T-helper 2 cell treated with Interferon-gamma antibody and Interleukin-4, amounts not matched to agents 5 μg/mL and 100 μg/mL, for 36 hours (primary cell): ENCODE data around the gene CCDC159.
A peak's percentile ranks its signal among the peaks of the same experiment; 100 is the strongest.
"Not testable (repeated sequence)": the region's sequence is repeated elsewhere in the genome, so short reads cannot be mapped to it uniquely, and the experiment has no call there.

Experiments
- DNase-seq: peaks from one replicate; pipeline ENCODE4 v3.0.0; 2021; ENCODE audit warnings: low spot score
- H3K27ac Mint-ChIP-seq: one replicate; pipeline ENCODE4 v1.8.0; 2021; ENCODE audit warnings: mild to moderate bottlenecking, mixed read lengths
- H3K27me3 Mint-ChIP-seq: one replicate; pipeline ENCODE4 v1.8.0; 2021; ENCODE audit warnings: low read depth, mixed read lengths
- H3K36me3 Mint-ChIP-seq: one replicate; pipeline ENCODE4 v1.8.0; 2021; ENCODE audit warnings: low read depth, mixed read lengths
- H3K4me1 Mint-ChIP-seq: one replicate; pipeline ENCODE4 v1.8.0; 2021; ENCODE audit warnings: low read depth, mixed read lengths
- H3K4me3 Mint-ChIP-seq: one replicate; pipeline ENCODE4 v1.8.0; 2022; ENCODE audit warnings: mild to moderate bottlenecking, moderate library complexity, mixed read lengths
- H3K9me3 Mint-ChIP-seq: one replicate; pipeline ENCODE4 v1.8.0; 2021; ENCODE audit warnings: mixed read lengths

The CCDC159 gene

GRCh38 chr19:11346104-11346940 is at the start of gene CCDC159, which contains the start of gene TMEM205:
Gene CCDC159, plus strand, starts transcription at chr19:11346519. Its CDS starts 88 bp downstream, at chr19:11346607.
Gene TMEM205, minus strand, starts transcription at chr19:11346268. Its CDS starts 649 bp downstream, at chr19:11345619.
- peak; percentile 98 for DNase-seq
- Mint-ChIP-seq H3K4me3 (peak within 1 kb of the TSS; percentile 96), H3K27me3 (no peaks in the 10 kb centered on the region), H3K4me1 (peaks cover 17% of the 10 kb centered on the region), H3K9me3 (peaks cover 10% of the 10 kb centered on the region), H3K36me3 (peaks cover 9% of the 10 kb centered on the region), H3K27ac (peak within 1 kb of the TSS; percentile 97)

DNA sequence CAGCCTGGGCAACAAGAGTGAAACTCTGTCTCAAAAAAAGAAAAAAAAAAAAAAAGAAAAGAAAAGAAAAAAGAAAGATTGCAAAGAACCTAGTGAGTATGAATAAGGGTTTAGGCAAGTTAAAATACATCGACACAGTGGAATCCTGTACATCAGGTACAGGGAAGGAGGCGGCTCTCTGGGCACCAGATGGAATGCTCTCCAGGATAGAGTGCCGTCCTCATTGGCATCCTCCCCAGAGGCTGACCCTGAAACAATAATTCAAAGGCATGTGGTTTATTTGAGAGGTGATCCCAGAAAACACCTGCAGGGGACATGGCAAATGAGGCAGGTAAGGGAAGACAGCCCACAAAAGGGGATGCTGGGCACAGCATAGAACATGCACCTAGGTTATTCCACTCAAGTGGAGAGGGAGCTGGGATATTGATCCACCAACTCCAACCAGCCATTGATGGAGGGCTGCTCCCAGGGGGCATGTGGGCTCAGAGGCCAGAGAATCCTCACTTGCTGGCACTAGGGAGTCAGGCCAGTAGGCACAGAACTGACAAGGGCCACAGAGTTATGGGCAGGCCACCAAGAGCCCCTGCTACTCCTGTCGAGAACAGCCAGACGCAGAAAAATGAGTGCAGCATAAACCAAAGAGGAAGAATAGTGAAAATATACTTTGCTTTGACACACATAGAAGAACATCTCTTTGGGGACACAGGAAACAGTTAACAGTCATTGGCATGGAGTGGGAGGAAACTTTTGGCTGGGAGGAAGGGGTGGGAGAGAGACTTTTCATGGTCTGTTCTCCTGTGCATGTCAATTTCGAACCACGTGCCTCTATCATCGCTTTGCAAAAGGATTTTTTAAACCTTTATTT is 46.1 kb upstream of the CCDC159 start:
- Mint-ChIP-seq H3K27me3 (peaks cover 17% of the 10 kb centered on the region), H3K4me1 (no peaks in the 10 kb centered on the region), H3K4me3 (no peak overlapping the region), H3K36me3 (no peaks in the 10 kb centered on the region), H3K9me3 (no peaks in the 10 kb centered on the region), H3K27ac (no peak overlapping the region)
- DNase-seq, result no peak

GRCh38 chr19:11300811-11301120 is 45.6 kb upstream of the CCDC159 start:
- H3K4me3 Mint-ChIP-seq, result no peak overlapping the region
- DNase-seq, result no peak
- peaks cover 19% of the 10 kb centered on the region for H3K27me3 Mint-ChIP-seq
- no peaks in the 10 kb centered on the region for H3K4me1 Mint-ChIP-seq
- no peak overlapping the region for H3K27ac Mint-ChIP-seq
- no peaks in the 10 kb centered on the region for H3K9me3 Mint-ChIP-seq
- no peaks in the 10 kb centered on the region for H3K36me3 Mint-ChIP-seq

DNA sequence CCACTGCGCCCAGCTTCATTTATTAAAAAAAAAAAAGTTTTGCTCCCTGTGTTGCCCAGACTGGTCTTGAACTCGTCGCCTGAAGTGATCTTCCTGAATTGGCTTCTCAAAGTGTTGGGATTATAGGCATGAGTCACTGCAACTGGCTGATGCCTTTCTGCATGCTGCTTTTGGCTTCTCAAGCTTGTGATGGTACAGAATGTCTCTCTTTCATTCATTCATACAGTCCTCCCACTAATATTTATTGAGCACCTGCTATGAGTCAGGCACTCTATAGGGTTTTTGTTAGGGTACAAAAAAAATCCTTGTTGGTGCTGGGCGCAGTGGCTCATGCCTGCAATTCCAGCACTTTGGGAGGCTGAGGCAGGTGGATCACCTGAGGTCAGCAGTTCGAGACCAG is 41.4 kb upstream of the CCDC159 start:
- Mint-ChIP-seq H3K27ac (no peak overlapping the region), H3K36me3 (no peaks in the 10 kb centered on the region), H3K27me3 (peaks cover 15% of the 10 kb centered on the region), H3K4me3 (no peak overlapping the region), H3K4me1 (no peaks in the 10 kb centered on the region), H3K9me3 (no peaks in the 10 kb centered on the region)
- DNase-seq, result no peak

GRCh38 chr19:11306337-11306736 is 40.0 kb upstream of the CCDC159 start:
- no peak for DNase-seq
- H3K36me3 Mint-ChIP-seq, result no peaks in the 10 kb centered on the region
- no peak overlapping the region for H3K27ac Mint-ChIP-seq
- H3K4me1 Mint-ChIP-seq, result no peaks in the 10 kb centered on the region
- no peaks in the 10 kb centered on the region for H3K9me3 Mint-ChIP-seq
- peaks cover 11% of the 10 kb centered on the region for H3K27me3 Mint-ChIP-seq
- H3K4me3 Mint-ChIP-seq, result no peak overlapping the region

GRCh38 chr19:11320278-11320995 is 25.9 kb upstream of the CCDC159 start:
- not testable (repeated sequence) for H3K9me3 Mint-ChIP-seq, H3K36me3 Mint-ChIP-seq, H3K27ac Mint-ChIP-seq, DNase-seq, H3K27me3 Mint-ChIP-seq, H3K4me3 Mint-ChIP-seq
- peaks cover 29% of the 10 kb centered on the region for H3K4me1 Mint-ChIP-seq

DNA sequence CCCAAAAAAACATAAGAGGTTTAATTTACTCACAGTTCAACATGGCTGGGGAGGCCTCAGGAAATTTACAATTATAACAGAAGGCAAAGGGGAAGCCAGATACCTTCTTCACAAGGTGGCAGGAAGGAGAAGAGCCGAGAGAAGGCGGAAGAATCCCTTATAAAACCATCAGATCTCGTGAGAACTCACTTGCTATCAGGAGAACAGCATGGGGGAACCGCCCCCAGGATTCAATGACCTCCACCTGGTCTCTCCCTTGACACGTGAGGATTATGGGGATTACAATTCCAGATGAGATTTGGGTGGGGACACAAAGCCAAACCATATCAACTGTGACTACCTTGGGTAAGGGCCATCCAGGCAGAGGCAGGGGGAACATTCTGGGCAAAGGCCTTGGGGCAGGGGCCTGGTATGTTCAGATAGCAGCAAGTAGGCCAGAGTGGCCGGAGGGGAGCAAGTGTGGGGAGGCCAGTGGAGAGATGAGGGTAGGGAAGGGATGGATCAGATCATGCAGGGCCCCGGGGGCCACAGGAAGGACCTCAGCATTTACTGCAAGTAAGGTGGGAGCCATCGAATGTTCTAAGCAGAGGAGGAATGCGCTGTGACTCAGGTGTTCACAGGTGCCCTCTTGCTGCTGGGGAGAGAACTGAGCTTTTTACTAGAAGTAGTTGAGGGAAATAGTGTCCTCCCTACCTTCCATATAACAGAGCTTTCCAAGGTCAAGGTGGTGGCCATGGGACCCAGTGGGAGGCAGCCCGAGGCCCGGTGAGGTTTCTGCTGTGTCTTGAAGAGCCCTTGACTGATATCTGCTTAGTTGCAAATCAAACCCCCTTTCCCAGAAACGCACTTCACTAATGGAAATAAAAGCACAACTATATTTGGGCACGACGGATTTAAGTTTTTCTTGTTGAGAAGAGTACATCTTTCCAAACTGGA is 24.9 kb upstream of the CCDC159 start:
- Mint-ChIP-seq H3K4me3 (no peak overlapping the region), H3K27ac (no peak overlapping the region), H3K9me3 (no peaks in the 10 kb centered on the region), H3K4me1 (peaks cover 29% of the 10 kb centered on the region), H3K27me3 (peaks cover 3% of the 10 kb centered on the region), H3K36me3 (peaks cover 4% of the 10 kb centered on the region)
- DNase-seq, result no peak

- no peak overlapping the region for H3K27ac Mint-ChIP-seq
- peaks cover 4% of the 10 kb centered on the region for H3K36me3 Mint-ChIP-seq
- no peak overlapping the region for H3K4me3 Mint-ChIP-seq
- peaks cover 29% of the 10 kb centered on the region for H3K4me1 Mint-ChIP-seq
- no peaks in the 10 kb centered on the region for H3K9me3 Mint-ChIP-seq
- H3K27me3 Mint-ChIP-seq, result peaks cover 3% of the 10 kb centered on the region
- DNase-seq, result no peak
These were observed 23.9 kb upstream of the CCDC159 start for GRCh38 chr19:11322269-11323024.

GRCh38 chr19:11323601-11324078 is 22.7 kb upstream of the CCDC159 start:
- DNase-seq, result no peak
- Mint-ChIP-seq H3K4me1 (peaks cover 26% of the 10 kb centered on the region), H3K27me3 (no peaks in the 10 kb centered on the region), H3K36me3 (peaks cover 4% of the 10 kb centered on the region), H3K27ac (peak overlapping the region; percentile 91), H3K4me3 (peak overlapping the region; percentile 77), H3K9me3 (no peaks in the 10 kb centered on the region)

DNA sequence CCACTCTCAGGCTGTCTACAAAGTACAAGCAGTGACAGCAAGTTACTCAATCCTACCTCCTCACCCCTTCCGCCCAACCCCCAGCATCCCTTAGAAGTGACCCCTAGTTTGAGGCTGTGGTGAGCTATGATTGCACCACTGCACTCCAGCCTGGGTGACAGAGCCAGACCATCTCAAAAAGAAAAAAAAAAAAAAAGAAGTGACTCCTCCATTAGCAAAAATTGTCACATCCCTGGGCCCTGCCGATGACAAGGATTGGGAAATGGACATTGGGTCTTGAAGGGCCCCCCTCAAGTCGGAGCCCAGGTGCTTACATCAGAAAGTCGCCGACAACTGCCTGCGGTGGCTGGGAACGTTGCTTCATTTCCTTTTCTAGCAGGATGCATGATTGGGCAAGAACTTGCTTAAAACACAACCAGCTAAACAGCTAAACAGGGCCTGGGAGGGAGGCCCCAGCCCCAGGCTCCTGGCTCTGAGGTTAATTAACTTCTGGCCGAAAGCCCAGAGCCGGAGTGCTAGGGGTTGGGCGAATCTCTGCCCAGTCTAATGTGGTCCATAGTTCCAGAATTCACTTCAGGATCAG is 22.1 kb upstream of the CCDC159 start:
- DNase-seq, result peak; percentile 47
- H3K36me3 Mint-ChIP-seq, result peaks cover 4% of the 10 kb centered on the region
- H3K9me3 Mint-ChIP-seq, result no peaks in the 10 kb centered on the region
- H3K27me3 Mint-ChIP-seq, result no peaks in the 10 kb centered on the region
- peak overlapping the region; percentile 91 for H3K27ac Mint-ChIP-seq
- peak overlapping the region; percentile 77 for H3K4me3 Mint-ChIP-seq
- peaks cover 26% of the 10 kb centered on the region for H3K4me1 Mint-ChIP-seq

GRCh38 chr19:11324748-11325389 is 21.4 kb upstream of the CCDC159 start:
- Mint-ChIP-seq H3K27ac (peak overlapping the region; percentile 91), H3K9me3 (no peaks in the 10 kb centered on the region), H3K4me1 (peaks cover 26% of the 10 kb centered on the region), H3K4me3 (peak overlapping the region; percentile 77), H3K36me3 (peaks cover 4% of the 10 kb centered on the region), H3K27me3 (no peaks in the 10 kb centered on the region)
- no peak for DNase-seq

- DNase-seq, result no peak
- H3K36me3 Mint-ChIP-seq, result peaks cover 4% of the 10 kb centered on the region
- H3K9me3 Mint-ChIP-seq, result no peaks in the 10 kb centered on the region
- no peaks in the 10 kb centered on the region for H3K27me3 Mint-ChIP-seq
- H3K4me3 Mint-ChIP-seq, result no peak overlapping the region
- H3K27ac Mint-ChIP-seq, result no peak overlapping the region
- peaks cover 26% of the 10 kb centered on the region for H3K4me1 Mint-ChIP-seq
These were observed 20.8 kb upstream of the CCDC159 start for GRCh38 chr19:11325544-11325943.
